Stimulated activated CD4-positive, alpha-beta T cell treated with anti-CD3 and anti-CD28 coated beads, TNF-alpha, amount 100 ng/mL, for 1 hour (primary cell): ENCODE results near the gene KRTAP19-2.
"Not testable (repeated sequence)": the region's sequence is repeated elsewhere in the genome, so short reads cannot be mapped to it uniquely, and the experiment has no call there.

Source experiments
- DNase-seq, 3 donors: peaks; one replicate each; pipeline ENCODE4 v3.0.0-alpha.2; 2020; ENCODE audit warnings: low read depth in 3 of 3, low spot score in 1 of 3

Gene KRTAP19-2

GRCh38 chr21:30487336-30487735 is at the start of gene KRTAP19-2:
TSS of gene KRTAP19-2 (minus strand) at chr21:30487436. CDS start at chr21:30487348, 88 bp downstream.
- no peak for DNase-seq

DNA sequence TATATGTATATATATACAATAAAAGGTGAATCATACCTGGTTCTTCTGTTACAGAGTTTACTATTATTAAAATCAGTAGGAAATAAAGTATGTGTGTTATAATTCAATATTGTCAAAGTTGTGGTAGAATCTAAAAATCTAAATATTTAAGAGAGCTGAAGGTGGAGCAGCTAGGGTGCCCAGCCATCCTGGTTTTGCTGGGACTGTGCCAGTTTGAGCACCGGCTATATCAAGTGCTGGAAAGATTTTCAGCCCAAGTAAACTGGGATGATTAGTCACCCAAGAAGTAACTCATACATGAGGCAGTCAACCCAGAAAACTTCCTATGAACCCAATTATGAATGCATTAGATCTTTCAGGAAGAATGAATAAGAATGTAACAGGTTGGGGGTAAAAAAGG is 31.6 kb upstream of the KRTAP19-2 start:
- DNase-seq = no peak

GRCh38 chr21:30515681-30516080 is 28.4 kb upstream of the KRTAP19-2 start:
- DNase-seq = no peak

DNA sequence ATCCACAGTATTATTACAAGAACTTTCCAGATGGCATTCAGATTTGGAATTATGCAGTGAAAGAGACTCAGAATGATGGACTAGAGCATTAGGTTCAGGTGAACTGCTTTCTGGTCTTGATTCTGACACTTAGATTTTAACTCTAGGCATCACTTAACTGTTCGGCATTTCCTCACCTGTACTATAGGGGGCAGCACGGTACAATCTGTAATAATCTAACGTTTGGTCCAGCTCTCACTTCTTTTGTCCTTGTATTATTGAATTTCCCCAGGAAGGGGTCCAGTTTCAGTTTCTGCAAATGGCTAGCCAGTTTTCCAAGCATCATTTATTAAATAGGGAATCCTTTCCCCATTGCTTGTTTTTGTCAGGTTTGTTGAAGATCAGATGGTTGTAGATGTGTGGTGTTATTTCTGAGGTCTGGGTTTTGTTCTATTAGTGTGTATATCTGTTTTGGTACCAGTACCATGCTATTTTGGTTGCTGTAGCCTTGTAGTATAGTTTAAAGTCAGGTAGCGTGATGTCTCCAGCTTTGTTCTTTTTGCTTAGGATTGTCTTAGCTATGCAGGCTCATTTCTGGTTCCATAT is 18.5 kb upstream of the KRTAP19-2 start:
- not testable (repeated sequence) for DNase-seq

- no peak for DNase-seq
Observed at GRCh38 chr21:30502041-30502440, 14.8 kb upstream of the KRTAP19-2 start, which contains the start of gene KRTAP19-5. TSS of gene KRTAP19-5 (minus strand) at chr21:30502141. CDS start at chr21:30502090, 51 bp downstream.

DNA sequence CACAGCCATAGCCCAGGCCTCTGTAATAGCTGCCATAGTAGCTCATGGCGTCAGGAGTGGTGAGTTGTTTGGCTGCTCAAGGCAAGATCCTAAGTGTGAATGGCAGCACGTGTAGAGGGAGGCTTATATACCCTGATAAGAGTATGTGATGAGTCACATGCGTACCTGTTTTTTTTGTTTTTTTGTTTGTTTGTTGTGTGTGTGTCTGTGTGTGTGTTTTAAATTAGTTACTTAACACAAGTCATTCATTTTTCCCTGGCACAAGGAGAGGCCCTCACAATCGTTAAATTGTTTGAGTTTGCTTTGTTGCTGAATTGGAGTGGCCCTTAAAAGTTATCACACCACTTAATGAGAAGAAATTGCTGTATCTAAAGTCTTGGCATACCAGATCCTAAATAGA is 9.8 kb upstream of the KRTAP19-2 start, which contains the start of gene KRTAP19-4:
Gene KRTAP19-4, minus strand, starts transcription at position 101 of the 400 bp plus-strand sequence. Its CDS starts 55 bp downstream, at position 46.
- DNase-seq = no peak

DNA sequence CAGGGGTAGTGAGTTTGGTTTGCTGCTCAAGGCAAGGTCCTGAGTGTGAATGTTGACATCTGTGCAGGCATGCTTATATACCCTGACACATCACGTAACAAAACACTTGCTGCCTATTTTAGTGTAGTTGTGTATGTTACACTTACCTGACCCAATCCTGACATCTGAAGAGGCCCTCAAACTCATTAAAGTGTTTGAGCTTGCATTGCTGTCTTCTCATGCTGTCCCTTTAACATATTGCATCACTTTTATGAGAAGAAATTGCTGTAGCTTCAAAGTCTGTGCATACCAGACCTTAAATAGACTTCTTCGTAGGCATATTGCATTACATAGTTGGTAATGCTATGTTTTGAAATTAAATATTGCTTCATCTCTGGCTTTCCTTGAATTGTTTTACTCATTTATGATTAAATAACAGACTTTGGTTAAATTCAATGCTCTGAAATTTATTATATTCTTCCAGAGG is 4.8 kb upstream of the KRTAP19-2 start, which contains the start of gene KRTAP19-3:
Gene KRTAP19-3, minus strand, starts transcription at position 51 of the 466 bp plus-strand sequence. CDS start 56 bp downstream, outside the sequence.
- DNase-seq = no peak

GRCh38 chr21:30486180-30486579 is 1.1 kb downstream of the KRTAP19-2 start:
- no peak for DNase-seq

DNA sequence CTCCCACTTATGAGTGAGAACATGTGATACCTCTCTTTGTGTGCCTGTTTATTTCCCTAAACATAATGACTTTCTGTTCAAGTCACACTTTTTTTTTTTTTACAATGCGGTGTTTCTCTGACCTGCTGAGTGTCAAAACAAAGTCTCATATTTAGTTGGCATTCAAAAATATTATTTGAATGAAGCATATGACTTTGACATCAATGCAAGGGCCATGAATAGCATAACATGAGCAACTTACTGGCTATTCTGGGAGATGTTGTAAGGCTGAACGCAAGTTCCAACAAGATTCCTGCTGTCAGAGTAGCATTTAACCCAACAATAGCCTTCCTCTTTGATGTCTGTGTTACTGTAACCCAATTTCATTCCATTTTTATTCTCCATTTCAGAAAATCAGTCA is 5.1 kb downstream of the KRTAP19-2 start:
- no peak for DNase-seq

GRCh38 chr21:30480145-30480544 is 7.1 kb downstream of the KRTAP19-2 start, which contains the start of gene KRTAP19-1:
TSS of gene KRTAP19-1 (minus strand) at chr21:30480367. CDS start at chr21:30480317, 50 bp downstream.
- no peak for DNase-seq

GRCh38 chr21:30479259-30479658 is 8.0 kb downstream of the KRTAP19-2 start:
- no peak for DNase-seq

DNA sequence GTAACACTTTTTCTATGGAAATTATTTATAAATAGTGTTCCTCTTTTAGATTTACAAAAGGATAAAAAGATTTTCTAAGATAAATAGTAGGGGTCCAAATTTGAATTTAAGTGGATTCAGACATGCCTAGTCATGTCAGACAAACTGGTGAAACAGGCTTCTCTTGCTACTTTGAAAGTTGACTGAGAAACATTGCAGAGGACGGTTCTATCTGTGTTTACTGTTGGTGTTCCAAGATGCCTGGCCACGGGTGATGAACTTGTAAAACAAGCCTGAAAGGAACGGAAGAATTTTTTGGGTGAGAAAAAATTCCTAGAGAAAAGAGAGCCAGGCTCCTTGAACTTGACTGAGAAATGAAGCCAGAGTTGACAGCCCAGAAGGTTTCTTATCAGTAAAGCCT is 9.2 kb downstream of the KRTAP19-2 start:
- DNase-seq = no peak

DNA sequence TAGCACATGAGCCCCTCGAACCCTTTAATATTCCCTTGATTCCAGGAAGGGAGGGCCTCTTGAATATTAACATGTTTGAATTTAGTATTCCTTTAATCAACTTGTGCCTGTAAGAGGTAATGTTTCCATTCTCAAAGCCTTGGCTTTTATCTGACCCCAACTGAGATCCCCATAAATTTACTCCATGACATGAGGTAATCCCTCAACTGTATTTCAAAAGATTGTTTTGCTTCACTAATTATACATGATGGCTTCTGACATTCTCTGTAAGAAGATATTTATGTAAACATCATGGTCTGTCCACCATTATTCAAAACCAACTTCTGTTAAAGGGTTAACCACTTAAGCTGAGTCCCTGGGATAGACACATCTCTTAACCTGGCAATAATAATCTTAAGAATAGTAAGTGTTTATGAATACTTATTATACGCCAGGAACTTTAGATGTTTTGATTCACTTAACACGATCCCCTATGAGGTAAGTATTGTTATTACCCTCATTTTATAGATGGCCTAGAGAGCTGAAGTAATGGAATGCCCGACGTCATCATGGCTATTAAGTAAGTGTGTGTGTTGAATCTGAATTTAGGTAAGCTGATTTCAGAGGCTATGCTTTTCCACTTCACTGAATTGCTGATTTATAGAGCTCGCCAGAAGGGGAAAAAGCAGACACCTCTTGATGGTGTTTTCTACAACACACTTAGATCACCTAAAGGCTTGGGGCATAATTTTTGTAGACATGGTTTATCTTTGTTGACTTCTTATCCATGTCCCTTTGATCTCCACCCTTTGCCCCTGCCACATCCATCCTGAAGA is 18.1 kb downstream of the KRTAP19-2 start:
- no peak for DNase-seq

GRCh38 chr21:30463713-30464112 is 23.5 kb downstream of the KRTAP19-2 start:
- DNase-seq = no peak

- DNase-seq = no peak
Observed at GRCh38 chr21:30448514-30448913, 38.7 kb downstream of the KRTAP19-2 start.

GRCh38 chr21:30447056-30447455 is 40.2 kb downstream of the KRTAP19-2 start:
- no peak for DNase-seq

DNA sequence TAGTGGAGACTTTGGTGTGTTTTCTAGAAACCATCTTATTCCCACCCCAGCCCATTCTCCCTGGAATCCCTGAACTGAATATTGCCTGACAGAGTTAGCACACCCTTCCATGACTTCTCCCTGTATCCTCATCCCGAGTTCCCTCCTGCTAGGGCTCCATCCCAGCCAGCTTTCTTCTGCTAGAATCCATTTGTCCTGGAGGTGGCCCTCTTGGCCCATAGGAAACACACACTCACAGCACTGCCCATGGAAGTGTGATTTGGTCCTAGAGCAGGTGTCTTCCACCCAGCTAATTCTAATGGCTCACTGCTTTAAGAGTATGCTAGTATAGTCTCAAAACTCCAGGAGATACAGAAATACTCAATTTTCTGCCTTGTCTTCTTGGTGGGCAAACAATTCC is 43.0 kb downstream of the KRTAP19-2 start:
- DNase-seq = no peak

DNA sequence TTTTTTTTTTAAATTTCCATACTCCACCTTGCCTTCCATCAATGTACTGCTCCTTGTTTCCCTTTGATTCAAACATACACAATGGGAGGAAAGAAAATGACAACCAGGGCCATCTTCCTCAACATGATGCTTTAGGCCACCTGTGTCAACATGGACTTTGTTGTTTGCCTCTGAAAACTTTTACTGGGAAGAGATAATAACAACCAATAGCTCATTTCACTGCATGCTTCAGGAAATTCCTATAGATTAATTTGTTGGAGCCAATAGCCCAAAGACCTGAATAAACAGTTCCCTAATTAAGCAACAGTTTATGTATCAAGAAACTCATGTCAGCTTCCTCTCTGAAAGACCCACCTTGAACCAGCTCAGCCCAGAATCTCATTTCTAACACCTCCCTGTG is 44.0 kb downstream of the KRTAP19-2 start:
- DNase-seq = no peak

DNA sequence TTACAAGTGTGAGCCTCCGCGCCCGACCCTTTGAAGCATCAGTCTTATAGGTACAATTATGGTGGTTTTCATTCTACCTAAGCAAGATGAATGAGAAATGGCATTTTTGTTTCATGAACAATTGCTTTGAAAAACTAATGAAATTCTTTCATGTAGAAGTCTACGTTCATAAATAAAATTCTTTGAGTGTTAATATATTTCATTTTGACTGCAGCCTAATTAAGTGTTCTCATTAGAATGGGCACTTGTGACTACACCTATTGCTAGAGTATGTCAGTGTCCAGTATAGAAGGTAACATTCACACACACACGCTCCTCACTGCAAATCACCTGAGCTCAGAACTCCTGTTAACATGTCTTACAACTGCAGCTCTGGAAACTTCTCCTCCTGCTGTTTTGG is 47.3 kb downstream of the KRTAP19-2 start, which contains the start of gene KRTAP15-1:
Gene KRTAP15-1, plus strand, starts transcription at position 301 of the 400 bp plus-strand sequence. Its CDS starts 53 bp downstream, at position 354.
- DNase-seq = no peak
